ENCODE data around the gene CD59.
A peak's percentile ranks its signal among the peaks of the same experiment; 100 is the strongest.

DNA sequence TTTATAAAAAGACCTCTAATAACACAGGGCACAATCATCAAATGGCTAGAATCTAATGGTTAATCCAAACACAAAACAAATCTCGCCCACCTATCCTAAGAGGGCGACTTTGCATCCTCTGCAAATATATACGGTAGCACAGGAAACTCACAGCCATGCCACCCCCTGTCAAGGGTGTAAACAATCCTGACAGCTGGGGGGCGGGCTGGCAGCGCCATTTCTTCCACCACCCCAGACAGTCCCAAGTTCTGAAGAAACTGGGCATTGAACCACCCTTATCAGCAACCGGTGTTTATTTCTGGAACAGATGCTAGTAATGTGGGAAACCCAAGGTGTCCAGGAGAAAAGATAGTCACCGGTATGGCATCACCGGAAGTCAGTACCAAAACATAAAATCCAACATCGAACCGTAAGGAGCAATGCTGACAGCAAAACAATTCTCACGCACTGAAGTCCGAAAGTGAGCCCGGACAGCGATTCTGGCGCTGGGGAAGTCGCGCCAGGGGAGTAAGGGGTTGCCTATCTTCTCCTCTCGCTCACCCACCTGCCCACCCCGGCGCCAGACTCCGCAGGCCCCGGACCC is 37.3 kb upstream of the CD59 start:
- TF ChIP-seq CTCF (IDR thresholded peaks at IDR 0.05 in 4 of 5, conservative IDR thresholded peaks at IDR 0.05 in 1 of 5) (peak in 2 of 5 experiments; percentile 13 to 19), POLR2A (IDR thresholded peaks at IDR 0.05) (no peak)
